PC-9 (cell line): Measurements from ENCODE around the gene SRSF11.

Experiments
- EZH2 ChIP-seq: fragments of 200-600 bp; sonication (generic); IDR thresholded peaks from 2 replicates; pipeline ENCODE4 v1.8.0; 2017; ENCODE audit warnings: antibody characterized with exemption, low read depth
- TF ChIP-seq, protein P1 (sequence below): fragments of 200-600 bp; sonication (generic); conservative IDR thresholded peaks from 2 replicates; pipeline ENCODE4 v1.6.1; 2017; ENCODE audit warnings: mixed run types, antibody characterized with exemption, mild to moderate bottlenecking, moderate library complexity

DNA sequence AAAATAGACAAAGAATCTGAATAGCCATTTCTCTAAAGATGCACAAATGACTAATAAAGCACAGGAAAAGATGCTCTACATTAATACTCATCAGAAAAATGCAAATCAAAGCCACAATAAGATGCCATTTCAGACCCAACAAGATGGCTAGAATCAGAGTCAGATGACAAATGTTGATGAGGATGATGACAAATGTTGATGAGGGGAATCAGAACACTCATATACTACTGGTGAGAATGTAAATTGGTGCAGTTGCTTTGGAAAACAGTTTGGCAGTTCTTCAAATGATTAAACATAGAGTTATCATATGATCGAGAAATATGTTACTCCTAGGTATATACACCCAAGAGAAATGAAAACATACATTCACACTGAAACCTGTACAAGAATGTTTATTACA is 49.7 kb upstream of the SRSF11 start:
- TF ChIP-seq, protein P1, sequence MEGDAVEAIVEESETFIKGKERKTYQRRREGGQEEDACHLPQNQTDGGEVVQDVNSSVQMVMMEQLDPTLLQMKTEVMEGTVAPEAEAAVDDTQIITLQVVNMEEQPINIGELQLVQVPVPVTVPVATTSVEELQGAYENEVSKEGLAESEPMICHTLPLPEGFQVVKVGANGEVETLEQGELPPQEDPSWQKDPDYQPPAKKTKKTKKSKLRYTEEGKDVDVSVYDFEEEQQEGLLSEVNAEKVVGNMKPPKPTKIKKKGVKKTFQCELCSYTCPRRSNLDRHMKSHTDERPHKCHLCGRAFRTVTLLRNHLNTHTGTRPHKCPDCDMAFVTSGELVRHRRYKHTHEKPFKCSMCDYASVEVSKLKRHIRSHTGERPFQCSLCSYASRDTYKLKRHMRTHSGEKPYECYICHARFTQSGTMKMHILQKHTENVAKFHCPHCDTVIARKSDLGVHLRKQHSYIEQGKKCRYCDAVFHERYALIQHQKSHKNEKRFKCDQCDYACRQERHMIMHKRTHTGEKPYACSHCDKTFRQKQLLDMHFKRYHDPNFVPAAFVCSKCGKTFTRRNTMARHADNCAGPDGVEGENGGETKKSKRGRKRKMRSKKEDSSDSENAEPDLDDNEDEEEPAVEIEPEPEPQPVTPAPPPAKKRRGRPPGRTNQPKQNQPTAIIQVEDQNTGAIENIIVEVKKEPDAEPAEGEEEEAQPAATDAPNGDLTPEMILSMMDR: no peak
- TF ChIP-seq EZH2: no peak
